PC-3 (cell line): ENCODE measurements around the gene TMEM181. TPM values are rescaled to one million over a fixed set of nuclear protein-coding genes. Genes with fewer than 3 reads are reported as not detected.

ENCODE experiments used
- ATAC-seq: fragments of 200-7000 bp; cut with Tn5 transposase; 2 replicates; pipeline ENCODE4 v1.9.1; 2020; ENCODE audit warnings: mild to moderate bottlenecking, moderate library complexity
- BruUV-seq: library from RNA; stranded (reverse); fragments of 400-500 nt; replicated peaks from 2 replicates; lab custom pipeline; 2021; lab: Mats Ljungman, UMichigan
- CTCF ChIA-PET: fragments of 300-600 bp; sonication (Branson Sonifier 250); formaldehyde crosslinking; loops from one replicate; lab custom pipeline; 2022; ENCODE audit warnings: antibody characterized with exemption; lab: Charles Lee
- POLR2A ChIA-PET: fragments of 300-600 bp; sonication (Branson Sonifier 250); formaldehyde crosslinking; loops from one replicate; lab custom pipeline; 2022; ENCODE audit warnings: antibody characterized with exemption; ENCODE audit not compliant: unreplicated experiment; lab: Charles Lee
- DNase-seq: peaks from one replicate; pipeline ENCODE4 v3.0.0-alpha.2; 2015
- H2AFZ ChIP-seq: fragments of 300-600 bp; sonication (generic); 2 replicates; pipeline ENCODE4 v1.6.0; 2016; ENCODE audit warnings: antibody characterized with exemption, low read length
- H3F3A ChIP-seq: fragments of 300-600 bp; sonication (generic); one replicate; pipeline ENCODE4 v1.6.0; 2017; ENCODE audit warnings: antibody characterized with exemption, low read length, control low read depth, mild to moderate bottlenecking; ENCODE audit not compliant: unreplicated experiment
- H3K27ac ChIP-seq: fragments of 300-600 bp; sonication (generic); 2 replicates; pipeline ENCODE4 v1.5.1; 2016; ENCODE audit warnings: mild to moderate bottlenecking, low read length
- H3K27me3 ChIP-seq: fragments of 300-600 bp; sonication (generic); 2 replicates; pipeline ENCODE4 v1.6.1; 2016; ENCODE audit warnings: low read length, mixed read lengths
- H3K36me3 ChIP-seq: fragments of 300-600 bp; sonication (generic); 2 replicates; pipeline ENCODE4 v1.6.1; 2016; ENCODE audit warnings: low read depth, mixed run types, low read length, mixed read lengths
- H3K4me1 ChIP-seq: fragments of 300-600 bp; sonication (generic); 2 replicates; pipeline ENCODE4 v1.5.1; 2016; ENCODE audit warnings: low read length; ENCODE audit not compliant: insufficient read depth
- H3K4me2 ChIP-seq: fragments of 300-600 bp; sonication (generic); 2 replicates; pipeline ENCODE4 v1.6.0; 2016; ENCODE audit warnings: low read length
- H3K4me3 ChIP-seq: fragments of 300-600 bp; sonication (generic); 2 replicates; pipeline ENCODE4 v1.5.1; 2016; ENCODE audit warnings: mild to moderate bottlenecking, low read length, mixed read lengths
- H3K79me2 ChIP-seq: fragments of 300-600 bp; sonication (generic); 2 replicates; pipeline ENCODE4 v1.6.1; 2017; ENCODE audit warnings: low read length, mixed read lengths
- H3K9ac ChIP-seq: fragments of 300-600 bp; sonication (generic); 2 replicates; pipeline ENCODE4 v1.6.0; 2016; ENCODE audit warnings: mild to moderate bottlenecking, low read length
- H3K9me2 ChIP-seq: fragments of 300-600 bp; sonication (generic); replicated peaks from 2 replicates; pipeline ENCODE4 v1.6.1; 2016; ENCODE audit warnings: mixed run types, low read length, mixed read lengths
- H3K9me3 ChIP-seq: fragments of 300-600 bp; sonication (generic); 2 replicates; pipeline ENCODE4 v1.6.1; 2016; ENCODE audit warnings: low read length, mixed read lengths
- H4K20me1 ChIP-seq: fragments of 300-600 bp; sonication (generic); 2 replicates; pipeline ENCODE4 v1.6.1; 2016; ENCODE audit warnings: low read length, mixed read lengths
- CTCF ChIP-seq: fragments of 300-600 bp; sonication (generic); conservative IDR thresholded peaks from 2 replicates; pipeline ENCODE4 v1.5.1; 2017; ENCODE audit warnings: antibody characterized with exemption, low read depth, mild to moderate bottlenecking, low read length
- EZH2 ChIP-seq: fragments of 300-600 bp; sonication (generic); IDR thresholded peaks from one replicate; pipeline ENCODE4 v1.6.1; 2017; ENCODE audit warnings: antibody characterized with exemption, mild to moderate bottlenecking, low read length; ENCODE audit not compliant: unreplicated experiment
- EZH2phosphoT487 ChIP-seq: fragments of 300-600 bp; sonication (generic); IDR thresholded peaks from 2 replicates; pipeline ENCODE4 v1.6.1; 2018; ENCODE audit warnings: mild to moderate bottlenecking, antibody characterized with exemption, low read length, borderline replicate concordance
- intact Hi-C: fragments of 100-400 bp; cut with micrococcal nuclease; formaldehyde crosslinking; loops from 2 replicates; pipeline ENCODE4 v1.9.0; 2023
- total RNA-seq: library from RNA; depleted of rRNA; stranded (reverse); fragments of >200 nt; gene quantifications from 2 replicates; pipeline ENCODE4 v1.2.3, GENCODE V29; 2014

The TMEM181 gene
- total RNA-seq, 1 experiment from 2014 or later: 13.7 TPM

GRCh38 chr6:158567152-158567551, 7.3 kb downstream of the TMEM181 start:
- H3K36me3 ChIP-seq: no peaks in the 10 kb centered on the region
- no TSS peak for BruUV-seq
- H3K4me1 ChIP-seq: peaks cover 25% of the 10 kb centered on the region
- intact Hi-C loops: no loop called here
- H3K9ac ChIP-seq: no peak overlapping the region
- no peak overlapping the region for H3K27ac ChIP-seq
- H3F3A ChIP-seq: no peaks in the 10 kb centered on the region
- no peaks in the 10 kb centered on the region for H3K27me3 ChIP-seq
- no peaks in the 10 kb centered on the region for H3K9me3 ChIP-seq
- peaks cover 83% of the 10 kb centered on the region for H3K79me2 ChIP-seq
- CTCF ChIA-PET: no interaction called here
- no peak overlapping the region for H3K4me2 ChIP-seq
- DNase-seq: no peak
- POLR2A ChIA-PET: no interaction called here
- TF ChIP-seq EZH2 (no peak), EZH2phosphoT487 (no peak), CTCF (no peak)
- no peak for ATAC-seq
- H4K20me1 ChIP-seq: peaks cover 8% of the 10 kb centered on the region; the same call in 1 of the 2 replicates
- H2AFZ ChIP-seq: no peak overlapping the region
- no peak overlapping the region for H3K4me3 ChIP-seq
- no peaks in the 10 kb centered on the region for H3K9me2 ChIP-seq

- H3K4me2 ChIP-seq: no peak overlapping the region
- POLR2A ChIA-PET: no interaction called here
Observed at GRCh38 chr6:158567871-158568401, 8.0 kb downstream of the TMEM181 start.

More at GRCh38 chr6:158567871-158568401, 8.0 kb downstream of the TMEM181 start:
- Histone ChIP-seq H3K27ac (no peak overlapping the region), H3F3A (no peaks in the 10 kb centered on the region), H3K9ac (no peak overlapping the region), H2AFZ (no peak overlapping the region), H4K20me1 (peaks cover 6% of the 10 kb centered on the region; the same call in 1 of the 2 replicates), H3K79me2 (peaks cover 83% of the 10 kb centered on the region), H3K4me3 (no peak overlapping the region), H3K9me2 (no peaks in the 10 kb centered on the region), H3K9me3 (no peaks in the 10 kb centered on the region), H3K27me3 (no peaks in the 10 kb centered on the region), H3K36me3 (no peaks in the 10 kb centered on the region), H3K4me1 (peaks cover 21% of the 10 kb centered on the region)
- TF ChIP-seq EZH2phosphoT487: no peak
- no peak for TF ChIP-seq CTCF
- TF ChIP-seq EZH2: no peak
- BruUV-seq: no TSS peak
- ATAC-seq: no peak
- CTCF ChIA-PET: no interaction called here
- intact Hi-C loops: no loop called here
- DNase-seq: no peak
